ENCODE data around the gene ASIC3. TPM values are rescaled to one million over a fixed set of nuclear protein-coding genes. Genes with fewer than 3 reads are reported as not detected.

Gene ASIC3
- total and polyA plus RNA-seq, 2 of the 4 experiments (the other 2 are of a cell fraction) = 0.74 TPM; not detected in 1

GRCh38 chr7:151012911-151013347 lies 35.4 kb upstream of the ASIC3 start:
- Histone ChIP-seq H2BK5ac (ENCODE audit: low read depth, low read length, poor library complexity, severe bottlenecking) (no peak overlapping the region), H3K79me1 (ENCODE audit: low read depth in 1 of 2, low read length in 2 of 2) (no peaks in the 10 kb centered on the region), H3K14ac (replicated peaks; ENCODE audit: low read depth, low read length) (no peak overlapping the region), H3K9ac (ENCODE audit: low read depth, low read length) (no peak overlapping the region), H3K23ac (ENCODE audit: low read depth, low read length) (no peak overlapping the region), H2BK20ac (ENCODE audit: low read depth, low read length) (no peak overlapping the region), H3K4me1 (ENCODE audit: control insufficient read depth, insufficient read depth, low read length) (peaks cover 9% of the 10 kb centered on the region; the same call in 1 of the 2 replicates), H3K4me2 (ENCODE audit: low read depth, low read length) (no peak overlapping the region; the same call in 1 of the 2 replicates), H3K4ac (ENCODE audit: low read depth, low read length) (no peak overlapping the region), H3K36me3 (ENCODE audit: control insufficient read depth, insufficient read depth, low read length) (no peaks in the 10 kb centered on the region), H3K4me3 (ENCODE audit: insufficient read depth, low read depth, low read length) (no peak overlapping the region), H3K27me3 (ENCODE audit: control insufficient read depth, insufficient read depth, low read length) (peaks cover 23% of the 10 kb centered on the region; the same call in 1 of the 2 replicates), H4K20me1 (ENCODE audit: insufficient read depth, low read length) (no peaks in the 10 kb centered on the region), H2AK5ac (ENCODE audit: low read depth, low read length) (no peak overlapping the region), H3K27ac (ENCODE audit: insufficient read depth, low read length) (no peak overlapping the region), H3K9me3 (ENCODE audit: control insufficient read depth, insufficient read depth, low read length) (no peaks in the 10 kb centered on the region), H3K9me1 (ENCODE audit: insufficient read depth, low read length) (no peaks in the 10 kb centered on the region), H4K5ac (ENCODE audit: low read depth, low read length) (no peak overlapping the region), H2BK120ac (ENCODE audit: low read depth, low read length) (no peak overlapping the region), H2BK15ac (ENCODE audit: low read depth, low read length) (no peak overlapping the region), H4K8ac (ENCODE audit: low read depth in 2 of 2, low read length in 2 of 2) (no peak overlapping the region), H3K56ac (ENCODE audit: extremely low read depth, insufficient read depth, low read length) (no peak overlapping the region), H4K91ac (ENCODE audit: insufficient read depth, low read depth, low read length) (no peak overlapping the region), H2AK9ac (replicated peaks; ENCODE audit: low read depth, low read length, poor library complexity) (no peak overlapping the region), H2AFZ (replicated peaks; ENCODE audit: low read length, poor library complexity) (peak overlapping the region; percentile 77), H3K18ac (ENCODE audit: low read depth, low read length) (no peak overlapping the region)
- intact Hi-C loops (cut with micrococcal nuclease) (loop anchor here (5.0 kb wide), 1 partner anchor 99 kb away; no protein-coding TSS in a partner anchor), in situ Hi-C loops (cut with MboI; ENCODE audit: low sequenced_read_pairs) (no loop called here), dilution Hi-C loops (cut with HindIII; ENCODE audit: low sequenced_read_pairs, unreplicated experiment) (no loop called here)
- no TSS peak for BruUV-seq (replicated peaks)
- TF ChIP-seq SMC3 (IDR thresholded peaks at IDR 0.05; ENCODE audit: low read depth, low read length) = peak; percentile 36
- peak; percentile 59 for TF ChIP-seq RAD21 (IDR thresholded peaks at IDR 0.05; ENCODE audit: low read length)
- TF ChIP-seq MAFK (IDR thresholded peaks at IDR 0.05; ENCODE audit: low read depth, low read length) = no peak
- TF ChIP-seq, protein P1, sequence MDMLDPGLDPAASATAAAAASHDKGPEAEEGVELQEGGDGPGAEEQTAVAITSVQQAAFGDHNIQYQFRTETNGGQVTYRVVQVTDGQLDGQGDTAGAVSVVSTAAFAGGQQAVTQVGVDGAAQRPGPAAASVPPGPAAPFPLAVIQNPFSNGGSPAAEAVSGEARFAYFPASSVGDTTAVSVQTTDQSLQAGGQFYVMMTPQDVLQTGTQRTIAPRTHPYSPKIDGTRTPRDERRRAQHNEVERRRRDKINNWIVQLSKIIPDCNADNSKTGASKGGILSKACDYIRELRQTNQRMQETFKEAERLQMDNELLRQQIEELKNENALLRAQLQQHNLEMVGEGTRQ (IDR thresholded peaks at IDR 0.05; ENCODE audit: low read depth, low read length) = no peak
- TF ChIP-seq FOS (IDR thresholded peaks at IDR 0.05; ENCODE audit: low read depth, low read length) = no peak
- TF ChIP-seq NFE2L2 (IDR thresholded peaks at IDR 0.05; ENCODE audit: low read depth, low read length) = no peak
- no peak for TF ChIP-seq BHLHE40 (IDR thresholded peaks at IDR 0.05; ENCODE audit: low read depth, low read length)
- no peak for TF ChIP-seq RFX5 (IDR thresholded peaks at IDR 0.05; ENCODE audit: low read depth, low read length)
- TF ChIP-seq, protein P2, sequence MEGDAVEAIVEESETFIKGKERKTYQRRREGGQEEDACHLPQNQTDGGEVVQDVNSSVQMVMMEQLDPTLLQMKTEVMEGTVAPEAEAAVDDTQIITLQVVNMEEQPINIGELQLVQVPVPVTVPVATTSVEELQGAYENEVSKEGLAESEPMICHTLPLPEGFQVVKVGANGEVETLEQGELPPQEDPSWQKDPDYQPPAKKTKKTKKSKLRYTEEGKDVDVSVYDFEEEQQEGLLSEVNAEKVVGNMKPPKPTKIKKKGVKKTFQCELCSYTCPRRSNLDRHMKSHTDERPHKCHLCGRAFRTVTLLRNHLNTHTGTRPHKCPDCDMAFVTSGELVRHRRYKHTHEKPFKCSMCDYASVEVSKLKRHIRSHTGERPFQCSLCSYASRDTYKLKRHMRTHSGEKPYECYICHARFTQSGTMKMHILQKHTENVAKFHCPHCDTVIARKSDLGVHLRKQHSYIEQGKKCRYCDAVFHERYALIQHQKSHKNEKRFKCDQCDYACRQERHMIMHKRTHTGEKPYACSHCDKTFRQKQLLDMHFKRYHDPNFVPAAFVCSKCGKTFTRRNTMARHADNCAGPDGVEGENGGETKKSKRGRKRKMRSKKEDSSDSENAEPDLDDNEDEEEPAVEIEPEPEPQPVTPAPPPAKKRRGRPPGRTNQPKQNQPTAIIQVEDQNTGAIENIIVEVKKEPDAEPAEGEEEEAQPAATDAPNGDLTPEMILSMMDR (conservative IDR thresholded peaks at IDR 0.05; ENCODE audit: low read depth, low read length) = peak; percentile 54
- TF ChIP-seq MXI1 (IDR thresholded peaks at IDR 0.05; ENCODE audit: borderline replicate concordance, low read depth, low read length) = no peak
- no peak for TF ChIP-seq CHD1 (IDR thresholded peaks at IDR 0.05; ENCODE audit: low read depth, low read length)
- no peak for TF ChIP-seq CEBPB (IDR thresholded peaks at IDR 0.05; ENCODE audit: low read depth, low read length)
- DNase-seq (no peak), ATAC-seq (ENCODE audit: low read depth) (peak; percentile 46; the same call in 1 of the 2 replicates)
- 73% methylated on average over 3 of the region's 23 CpGs; no CpG with 5 or more reads in 1 of the 2 experiments for WGBS, 2 experiments (ENCODE audit: extremely low coverage in 2 of 2, insufficient read length in 1 of 2)
- POLR2A ChIA-PET (ENCODE audit: unreplicated experiment) = no interaction called here
- CTCF ChIA-PET = interaction anchor here (1.4 kb wide), 1 partner anchor 15 kb away, joined by 5 read pairs; the partner anchor contains the start of gene ABCB8

Measured in IMR-90 (cell line).